Measurements from ENCODE around the gene NEK5.
"Not testable (repeated sequence)": the region's sequence is repeated elsewhere in the genome, so short reads cannot be mapped to it uniquely, and the experiment has no call there.

NEK5 gene

GRCh38 chr13:52130641-52131040 is 1.8 kb upstream of the NEK5 start:
- DNase-seq, result no peak

GRCh38 chr13:52127783-52128702 is 830 bp downstream of the NEK5 start:
- no peak for DNase-seq

GRCh38 chr13:52127378-52127777 is 1.5 kb downstream of the NEK5 start:
- DNase-seq, result no peak

GRCh38 chr13:52125547-52125946 is 3.3 kb downstream of the NEK5 start:
- DNase-seq, result no peak

GRCh38 chr13:52118595-52118994 is 10.3 kb downstream of the NEK5 start:
- DNase-seq, result no peak

- no peak for DNase-seq
Observed at GRCh38 chr13:52118095-52118494, 10.8 kb downstream of the NEK5 start.

GRCh38 chr13:52112591-52112990 is 16.3 kb downstream of the NEK5 start:
- no peak for DNase-seq

- DNase-seq, result no peak
Observed at GRCh38 chr13:52109116-52109670, 19.7 kb downstream of the NEK5 start.

- no peak for DNase-seq
Observed at GRCh38 chr13:52105841-52106240, 23.0 kb downstream of the NEK5 start.

GRCh38 chr13:52104624-52105023 is 24.2 kb downstream of the NEK5 start:
- no peak for DNase-seq

- no peak for DNase-seq
Observed at GRCh38 chr13:52103386-52103785, 25.5 kb downstream of the NEK5 start.

- not testable (repeated sequence) for DNase-seq
Observed at GRCh38 chr13:52102423-52102822, 26.4 kb downstream of the NEK5 start.

GRCh38 chr13:52097197-52097596 is 31.7 kb downstream of the NEK5 start:
- no peak for DNase-seq

- no peak for DNase-seq
Observed at GRCh38 chr13:52096748-52097147, 32.1 kb downstream of the NEK5 start.

- DNase-seq, result no peak
Observed at GRCh38 chr13:52096062-52096461, 32.8 kb downstream of the NEK5 start.

- DNase-seq, result no peak
Observed at GRCh38 chr13:52092087-52092486, 36.8 kb downstream of the NEK5 start.

- DNase-seq, result no peak
Observed at GRCh38 chr13:52091473-52091872, 37.4 kb downstream of the NEK5 start.

GRCh38 chr13:52085421-52085820 is 43.5 kb downstream of the NEK5 start:
- no peak for DNase-seq

- not testable (repeated sequence) for DNase-seq
Observed at GRCh38 chr13:52084981-52085380, 43.9 kb downstream of the NEK5 start.

- no peak for DNase-seq
Observed at GRCh38 chr13:52082601-52083000, 46.3 kb downstream of the NEK5 start.

- DNase-seq, result not testable (repeated sequence)
Observed at GRCh38 chr13:52079891-52080290, 49.0 kb downstream of the NEK5 start.

- no peak for DNase-seq
Observed at GRCh38 chr13:52070929-52071523, 57.8 kb downstream of the NEK5 start.

GRCh38 chr13:52067237-52067636 is 61.6 kb downstream of the NEK5 start:
- no peak for DNase-seq

- no peak for DNase-seq
Observed at GRCh38 chr13:52061587-52061986, 67.3 kb downstream of the NEK5 start.

Measured in NCI-H446 treated with DMSO at 0.1 percent for 48 hours (cell line).